NCI-H2029 (cell line): ENCODE results near the gene STK17B.

Experiments
- DNase-seq: peaks from one replicate; lab custom pipeline; 2025; lab: John Stamatoyannopoulos, UW

Gene STK17B

GRCh38 chr2:196183528-196184231 lies 12.3 kb upstream of the STK17B start:
- DNase-seq, result no peak

- no peak for DNase-seq
These were observed 11.7 kb upstream of the STK17B start for GRCh38 chr2:196183172-196183473.

DNA sequence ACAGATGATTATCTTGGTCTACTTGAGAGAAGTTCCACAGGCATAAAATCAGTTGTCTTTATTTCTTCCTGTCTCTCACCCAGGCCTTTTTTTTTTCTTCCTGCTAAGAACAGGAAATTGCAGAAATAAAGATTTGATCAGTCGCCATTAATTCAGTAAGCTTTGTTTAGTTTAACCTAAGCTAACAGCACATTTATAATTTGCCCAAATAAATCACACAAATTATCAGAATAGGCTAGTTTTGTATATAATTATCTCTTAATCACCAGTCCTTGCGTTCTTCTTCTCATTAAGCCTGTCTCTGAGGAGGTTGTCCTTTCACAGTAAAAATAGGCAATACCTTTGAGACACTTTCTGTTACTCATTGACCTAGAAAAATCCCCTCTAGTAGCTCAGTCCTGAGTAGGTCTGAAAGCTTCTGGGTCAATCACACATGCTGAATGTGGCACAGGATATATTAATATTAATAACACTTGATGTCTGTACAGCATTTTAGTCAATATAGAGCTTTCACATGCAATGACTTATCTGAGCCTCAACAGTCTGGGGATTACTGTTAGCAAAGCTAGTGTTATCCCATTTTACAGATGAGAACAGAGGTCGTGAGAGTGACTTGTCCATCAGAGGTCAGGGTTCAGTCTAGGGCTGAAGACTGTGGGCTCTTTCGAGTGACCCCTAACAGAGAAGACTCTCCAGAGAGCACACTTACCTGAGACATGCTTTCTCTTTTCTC lies 11.2 kb upstream of the STK17B start:
- no peak for DNase-seq

DNA sequence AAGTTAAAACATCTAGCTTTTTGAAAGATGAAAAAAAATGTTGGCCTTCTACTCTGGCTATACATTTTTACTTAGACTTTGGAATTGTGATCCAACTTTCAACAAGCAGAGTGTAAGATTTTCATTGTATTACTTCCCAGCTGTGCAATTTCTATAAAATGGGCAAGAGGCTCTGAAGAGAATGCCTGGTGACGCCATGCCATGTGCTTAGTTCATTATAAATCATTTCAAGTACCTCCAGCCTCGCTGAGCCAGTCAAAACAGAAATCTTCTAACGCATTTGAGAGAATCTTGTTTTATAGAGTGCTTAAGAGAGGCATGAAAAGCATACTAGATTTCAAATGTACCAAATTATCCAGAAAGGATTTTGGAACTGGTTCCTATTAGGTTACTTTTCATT lies 10.1 kb upstream of the STK17B start:
- DNase-seq, result no peak

GRCh38 chr2:196177124-196177523 lies 5.7 kb upstream of the STK17B start:
- DNase-seq, result no peak

DNA sequence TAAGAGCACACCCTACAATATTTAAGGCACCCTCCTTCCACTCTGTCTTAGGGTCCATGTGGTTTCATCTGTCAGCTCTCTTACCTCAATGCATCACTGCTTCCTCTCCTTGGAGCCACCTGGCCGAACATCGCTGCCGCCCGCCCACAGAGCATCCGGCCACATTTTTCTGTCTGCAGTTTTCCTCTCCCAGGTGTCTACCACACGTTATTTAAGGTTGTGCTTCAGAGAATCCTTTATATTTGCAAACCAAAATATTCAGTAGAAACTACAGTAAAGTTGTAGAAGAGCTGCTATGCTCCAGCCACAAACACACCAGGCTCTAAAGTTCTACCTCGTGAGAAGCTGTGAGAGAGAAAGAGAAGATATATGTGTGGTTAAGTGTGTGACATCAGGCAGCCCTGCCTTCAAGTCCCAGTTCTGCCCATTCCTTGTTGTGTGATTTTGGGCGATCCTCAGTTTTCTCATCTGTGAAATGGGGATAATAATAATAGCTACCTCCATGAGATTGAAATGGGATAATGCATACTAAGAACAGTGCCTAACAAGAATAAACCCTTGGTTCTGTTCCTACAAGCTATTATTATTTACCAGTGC lies 4.9 kb upstream of the STK17B start:
- no peak for DNase-seq

DNA sequence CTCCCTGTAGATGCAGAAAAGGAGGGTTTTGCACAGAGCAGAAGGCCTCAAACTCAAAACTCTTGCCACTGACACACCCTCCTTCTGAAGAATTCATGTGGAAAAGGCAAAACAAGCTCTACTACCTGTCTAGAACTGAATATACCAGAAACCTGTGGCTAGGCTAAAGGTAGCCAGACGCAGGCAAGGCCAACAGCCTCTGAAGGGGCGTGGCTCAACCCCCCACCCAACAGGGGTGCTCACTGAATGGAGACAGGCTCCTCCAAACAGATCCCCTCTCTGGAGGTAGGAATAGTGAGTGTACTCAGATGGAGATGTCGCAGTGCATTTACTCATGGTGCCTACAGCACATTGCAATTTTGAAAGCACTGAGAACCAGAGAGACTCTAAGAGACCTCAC lies 3.0 kb upstream of the STK17B start:
- DNase-seq, result no peak

DNA sequence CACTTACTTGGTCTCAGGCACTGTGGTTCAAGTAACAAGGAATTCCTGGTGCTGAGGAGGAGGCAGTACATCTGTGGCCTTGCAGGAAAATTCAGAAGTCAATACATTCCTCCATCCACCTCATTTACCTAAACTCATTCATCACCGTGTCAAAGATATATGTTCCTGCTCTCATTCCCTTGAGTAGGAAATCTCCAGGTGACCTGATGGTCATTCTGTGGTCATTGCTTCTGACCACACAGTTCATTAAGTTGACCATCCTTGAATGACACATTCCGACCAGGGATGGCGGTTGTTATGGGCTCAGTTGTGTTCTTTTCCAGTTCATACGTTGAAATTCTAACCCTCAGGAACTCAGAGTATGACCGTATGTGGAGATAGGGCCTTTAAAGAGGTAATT lies 2.1 kb upstream of the STK17B start:
- no peak for DNase-seq

DNA sequence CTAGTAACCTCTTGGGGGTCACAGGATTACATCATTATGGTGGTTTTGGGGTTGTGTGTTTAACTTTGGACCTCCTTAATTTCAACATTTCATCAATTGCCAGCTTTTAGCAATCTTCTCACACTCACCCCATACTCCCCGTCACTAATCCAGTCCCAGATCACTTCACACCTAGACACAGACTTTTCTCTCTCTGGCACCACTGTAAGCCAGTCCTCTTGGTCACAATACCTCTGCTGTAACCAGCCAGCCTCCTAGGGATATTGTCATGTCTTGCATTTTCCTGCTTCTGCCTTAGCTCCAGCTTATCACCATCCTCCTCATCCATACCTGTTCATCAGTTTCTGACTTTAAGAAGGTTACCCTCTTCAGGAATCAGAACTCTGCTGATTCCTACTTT lies 1.6 kb upstream of the STK17B start:
- no peak for DNase-seq

DNA sequence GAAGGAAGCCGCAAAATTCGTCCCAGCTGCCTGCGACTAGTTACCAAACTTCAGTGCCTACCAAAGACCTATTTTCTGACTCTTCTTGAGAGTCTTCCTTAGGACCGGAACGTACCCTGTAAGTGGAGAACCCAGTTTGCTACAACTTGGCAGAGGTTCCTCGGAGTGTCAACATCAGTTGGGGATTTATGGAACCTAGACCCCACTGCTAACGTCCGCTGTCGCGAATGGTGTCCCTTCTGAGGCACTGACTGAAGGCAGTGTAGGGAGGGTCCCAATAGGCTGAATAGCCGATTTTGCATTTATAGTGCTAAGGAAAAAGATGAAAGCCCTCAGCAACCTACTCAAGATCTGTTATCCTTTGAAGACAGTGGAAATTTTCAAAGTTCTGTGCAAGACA lies 568 bp upstream of the STK17B start:
- no peak for DNase-seq

- DNase-seq, result no peak
These were observed 651 bp downstream of the STK17B start for GRCh38 chr2:196170606-196171247.

- DNase-seq, result no peak
These were observed 1.2 kb downstream of the STK17B start for GRCh38 chr2:196170213-196170605.

GRCh38 chr2:196169516-196169915 lies 1.9 kb downstream of the STK17B start:
- no peak for DNase-seq

DNA sequence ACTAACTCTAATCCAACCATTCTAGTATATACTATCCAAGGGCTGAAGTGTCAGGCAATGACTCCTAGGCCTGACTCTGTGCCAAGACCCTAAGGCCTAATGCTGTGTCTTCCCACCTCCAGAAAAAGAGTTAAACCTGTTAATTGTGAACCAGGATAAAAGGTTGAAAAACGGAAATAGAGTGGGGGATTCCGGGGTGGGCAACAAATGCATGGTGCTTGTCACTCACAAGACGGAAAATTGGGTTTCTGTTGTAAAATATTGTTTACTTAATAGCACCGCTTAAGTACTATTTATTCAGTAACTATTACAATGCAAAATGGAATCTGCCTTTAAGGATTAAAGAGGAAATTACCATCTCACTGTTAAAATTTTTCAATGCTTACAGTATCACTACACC lies 3.2 kb downstream of the STK17B start:
- no peak for DNase-seq

GRCh38 chr2:196167666-196168065 lies 3.7 kb downstream of the STK17B start:
- DNase-seq, result no peak

- DNase-seq, result no peak
These were observed 4.5 kb downstream of the STK17B start for GRCh38 chr2:196166876-196167275.

GRCh38 chr2:196165016-196165415 lies 6.4 kb downstream of the STK17B start:
- DNase-seq, result no peak

- no peak for DNase-seq
These were observed 8.1 kb downstream of the STK17B start for GRCh38 chr2:196163285-196163684.

DNA sequence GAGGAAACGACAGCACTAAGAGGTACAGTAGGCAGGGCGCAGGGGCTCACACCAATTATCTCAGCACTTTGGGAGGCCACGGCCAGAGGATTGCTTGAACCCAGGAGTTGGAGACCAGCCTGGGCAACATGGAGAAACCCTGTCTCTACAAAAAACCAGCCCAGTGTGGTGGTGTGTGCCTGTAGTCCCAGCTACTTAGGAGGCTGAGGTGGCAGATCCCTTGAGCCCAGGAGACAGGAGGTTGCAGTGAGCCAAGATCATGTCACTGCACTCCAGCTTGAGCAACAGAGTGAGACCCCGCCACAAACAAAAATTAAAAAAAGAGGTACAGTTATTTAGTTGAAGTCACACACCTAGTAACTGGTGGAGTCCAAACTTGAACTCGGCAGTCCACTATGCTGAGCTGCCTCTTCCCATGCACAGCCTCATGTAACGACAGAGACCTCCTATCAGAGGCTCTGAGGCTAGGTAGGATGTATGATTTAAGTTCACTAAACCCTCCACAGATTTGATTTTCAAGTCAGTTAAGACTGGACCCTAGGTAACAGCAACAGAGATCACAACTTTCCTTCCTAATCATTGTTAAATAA lies 8.7 kb downstream of the STK17B start:
- no peak for DNase-seq

DNA sequence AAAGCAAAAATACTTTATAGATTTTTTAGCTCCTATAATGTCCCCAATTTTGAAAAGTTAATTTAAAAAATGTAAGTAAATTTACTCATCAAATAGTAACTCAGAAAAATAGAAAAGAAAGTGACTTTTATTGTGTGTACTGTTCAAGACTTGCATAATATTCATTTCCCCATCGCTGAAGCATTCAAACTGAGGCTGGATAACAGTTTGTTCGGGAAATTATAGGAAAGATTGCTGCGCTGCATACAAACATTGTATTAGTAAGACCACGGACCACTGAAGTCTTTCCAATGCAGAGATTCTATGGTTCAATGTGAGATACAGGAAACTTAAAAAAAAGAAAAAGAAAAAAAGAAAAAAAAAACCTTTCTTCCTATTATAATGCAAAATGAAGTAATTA lies 10.4 kb downstream of the STK17B start:
- DNase-seq, result no peak

GRCh38 chr2:196160101-196160500 lies 11.3 kb downstream of the STK17B start:
- no peak for DNase-seq

DNA sequence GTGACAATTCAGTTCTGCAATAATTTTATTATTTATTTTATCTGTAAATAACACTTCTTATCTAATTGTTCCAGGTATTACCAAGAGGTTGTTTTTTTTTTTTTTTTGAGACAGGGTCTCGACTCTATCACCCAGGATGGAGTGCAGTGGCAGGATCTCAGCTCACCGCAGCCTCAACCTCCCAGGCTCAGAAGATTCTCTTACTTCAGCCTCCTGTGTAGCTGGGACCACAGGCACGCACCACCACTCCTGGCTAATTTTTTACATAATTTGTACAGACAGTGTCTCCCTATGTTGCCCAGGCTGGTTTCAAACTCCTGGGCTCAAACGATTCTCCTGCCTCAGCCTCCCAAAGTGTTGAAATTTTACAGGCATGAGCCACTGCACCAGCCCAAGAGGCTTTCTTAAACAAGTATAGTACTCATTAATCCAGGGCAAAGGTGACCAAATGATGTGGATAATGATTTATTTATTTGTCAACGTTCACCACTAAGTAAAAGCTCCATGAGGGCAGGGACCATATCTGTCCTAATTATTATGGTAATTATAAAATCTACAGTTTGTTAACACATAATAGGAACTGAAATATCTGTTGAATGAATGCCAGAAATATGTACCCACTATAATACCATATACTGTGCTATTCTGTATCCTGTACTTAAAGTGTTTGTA lies 12.0 kb downstream of the STK17B start:
- no peak for DNase-seq
